ENCODE results near the gene SLC35E4.

Gene SLC35E4

GRCh38 chr22:30691204-30691603, 55.6 kb downstream of the SLC35E4 start:
- no peak for DNase-seq (ENCODE audit: low read depth in 2 of 2)

- peak in 1 of 2 donors; percentile 22 for DNase-seq (ENCODE audit: low read depth in 2 of 2)
Measured at GRCh38 chr22:30694171-30694639, 58.6 kb downstream of the SLC35E4 start.

- peak in 1 of 2 donors; percentile 5 for DNase-seq (ENCODE audit: low read depth in 2 of 2)
Measured at GRCh38 chr22:30694640-30695350, 59.2 kb downstream of the SLC35E4 start, which contains the start of gene OSBP2. OSBP2 (plus strand) TSS chr22:30694874; CDS start chr22:30694910, 36 bp downstream.

GRCh38 chr22:30695351-30695851, 59.8 kb downstream of the SLC35E4 start:
- DNase-seq (ENCODE audit: low read depth in 2 of 2), result no peak

- no peak for DNase-seq (ENCODE audit: low read depth in 2 of 2)
Measured at GRCh38 chr22:30695871-30696655, 60.5 kb downstream of the SLC35E4 start.

Data from stimulated activated CD8-positive, alpha-beta memory T cell treated with anti-CD3 and anti-CD28 coated beads, Interleukin-7, amount 100 ng/mL, for 1 hour (primary cell).